HEK293T (cell line): ENCODE results near the gene TENT5A.

Experiments
- CTCF ChIA-PET: fragments of 350-600 bp; formaldehyde crosslinking; extraction: SDS; loops from one replicate; lab custom pipeline; 2021; ENCODE audit warnings: antibody characterized with exemption, inconsistent platforms; lab: Yijun Ruan, JAX
- POLR2A ChIA-PET: fragments of 350-600 bp; formaldehyde crosslinking; extraction: SDS; loops from one replicate; lab custom pipeline; 2020; ENCODE audit warnings: antibody characterized with exemption, inconsistent platforms; lab: Yijun Ruan, JAX
- DNase-seq: peaks from one replicate; pipeline ENCODE4 v3.0.0; 2012; ENCODE audit warnings: mixed read lengths; ENCODE audit errors: extremely low spot score
- ARNT ChIP-seq: fragments of 450-650 bp; IDR thresholded peaks from 2 replicates; pipeline ENCODE4 v1.6.1; 2017; ENCODE audit warnings: mild to moderate bottlenecking
- BHLHE40 ChIP-seq: fragments of 450-650 bp; IDR thresholded peaks from 2 replicates; pipeline ENCODE4 v1.6.1; 2016; ENCODE audit warnings: mild to moderate bottlenecking, moderate library complexity, borderline replicate concordance
- CTBP1 ChIP-seq: fragments of 450-650 bp; IDR thresholded peaks from 2 replicates; pipeline ENCODE4 v1.6.1; 2016; ENCODE audit warnings: borderline replicate concordance
- ELF4 ChIP-seq: fragments of 450-650 bp; IDR thresholded peaks from 2 replicates; pipeline ENCODE4 v1.6.1; 2017; ENCODE audit warnings: antibody characterized with exemption
- FOXA1 ChIP-seq: fragments of 450-650 bp; IDR thresholded peaks from 2 replicates; pipeline ENCODE4 v1.6.1; 2016; ENCODE audit warnings: mild to moderate bottlenecking
- FOXK2 ChIP-seq: fragments of 450-650 bp; IDR thresholded peaks from 2 replicates; pipeline ENCODE4 v1.6.1; 2016; ENCODE audit warnings: mild to moderate bottlenecking
- FOXM1 ChIP-seq: fragments of 450-650 bp; IDR thresholded peaks from 2 replicates; pipeline ENCODE4 v1.6.1; 2017; ENCODE audit warnings: mild to moderate bottlenecking, borderline replicate concordance
- HDGF ChIP-seq: fragments of 450-650 bp; IDR thresholded peaks from 2 replicates; pipeline ENCODE4 v1.6.1; 2017; ENCODE audit warnings: antibody characterized with exemption, borderline replicate concordance
- L3MBTL2 ChIP-seq: fragments of 450-650 bp; conservative IDR thresholded peaks from 2 replicates; pipeline ENCODE4 v1.6.1; 2016; ENCODE audit warnings: mild to moderate bottlenecking
- LEF1 ChIP-seq: fragments of 450-650 bp; IDR thresholded peaks from 2 replicates; pipeline ENCODE4 v1.6.1; 2017; ENCODE audit warnings: mild to moderate bottlenecking, borderline replicate concordance
- NFRKB ChIP-seq: fragments of 450-650 bp; IDR thresholded peaks from 2 replicates; pipeline ENCODE4 v1.6.1; 2016; ENCODE audit warnings: mild to moderate bottlenecking, moderate library complexity
- SP1 ChIP-seq: fragments of 450-650 bp; IDR thresholded peaks from 2 replicates; pipeline ENCODE4 v1.6.1; 2017
- SUZ12 ChIP-seq: fragments of 450-650 bp; IDR thresholded peaks from 2 replicates; pipeline ENCODE4 v1.6.1; 2016; ENCODE audit warnings: mild to moderate bottlenecking
- TARDBP ChIP-seq: fragments of 450-650 bp; IDR thresholded peaks from 2 replicates; pipeline ENCODE4 v1.6.1; 2016
- ZNF384 ChIP-seq: fragments of 450-650 bp; IDR thresholded peaks from 2 replicates; pipeline ENCODE4 v1.6.1; 2016
- TF ChIP-seq, protein P1 (sequence below): fragments of 450-650 bp; IDR thresholded peaks from 2 replicates; pipeline ENCODE4 v1.6.1; 2016

The TENT5A gene

DNA sequence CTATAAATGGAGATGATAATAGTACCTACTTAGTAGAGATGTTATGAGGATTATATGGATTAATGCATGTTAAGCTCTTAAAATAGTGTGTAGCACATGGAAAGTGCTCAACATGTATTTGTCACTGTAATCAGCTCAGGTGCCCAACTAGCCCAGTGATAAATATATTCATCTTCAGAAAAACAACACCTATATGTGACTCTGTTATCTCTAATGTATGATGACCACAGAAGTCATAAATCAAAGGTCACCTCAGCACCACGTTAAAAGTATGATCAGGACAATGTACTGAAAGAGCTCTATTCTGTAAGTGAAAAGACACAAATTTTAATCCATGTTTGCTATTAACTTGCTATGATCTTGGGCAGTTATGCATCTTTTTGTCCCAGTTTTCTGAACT is 36.8 kb upstream of the TENT5A start:
- TF ChIP-seq NFRKB: no peak
- TF ChIP-seq ELF4: no peak
- TF ChIP-seq HDGF: no peak
- TF ChIP-seq SUZ12: no peak
- no peak for TF ChIP-seq LEF1
- no peak for TF ChIP-seq L3MBTL2
- no peak for TF ChIP-seq FOXM1
- TF ChIP-seq FOXA1: no peak
- no peak for TF ChIP-seq FOXK2
- no peak for TF ChIP-seq ZNF384
- no peak for DNase-seq
- ChIA-PET POLR2A (no interaction called here), CTCF (no interaction called here)

DNA sequence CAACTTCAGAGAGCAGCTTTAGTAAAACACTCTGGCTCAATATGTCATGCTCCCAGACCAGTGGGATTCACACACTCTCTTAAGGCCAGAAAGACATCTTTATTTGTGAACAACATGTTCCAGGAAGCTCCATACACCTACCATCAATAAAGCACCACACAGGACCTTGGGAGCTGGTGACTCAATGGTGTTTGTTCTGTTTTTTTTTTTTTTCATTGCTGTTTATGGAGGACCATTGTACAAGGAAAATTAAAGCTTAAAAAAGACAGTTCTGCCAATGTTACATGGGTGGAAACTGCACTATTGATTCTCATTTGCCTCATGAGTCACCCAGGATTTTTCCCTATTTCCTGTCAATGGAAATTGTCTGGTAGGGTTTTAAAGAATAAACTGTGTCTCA is 36.3 kb upstream of the TENT5A start:
- ChIA-PET POLR2A (no interaction called here), CTCF (no interaction called here)
- TF ChIP-seq ELF4: no peak
- no peak for TF ChIP-seq SP1
- no peak for TF ChIP-seq HDGF
- TF ChIP-seq FOXA1: no peak
- TF ChIP-seq LEF1: no peak
- no peak for TF ChIP-seq BHLHE40
- no peak for TF ChIP-seq ARNT
- TF ChIP-seq FOXM1: no peak
- no peak for TF ChIP-seq CTBP1
- TF ChIP-seq SUZ12: no peak
- no peak for DNase-seq

DNA sequence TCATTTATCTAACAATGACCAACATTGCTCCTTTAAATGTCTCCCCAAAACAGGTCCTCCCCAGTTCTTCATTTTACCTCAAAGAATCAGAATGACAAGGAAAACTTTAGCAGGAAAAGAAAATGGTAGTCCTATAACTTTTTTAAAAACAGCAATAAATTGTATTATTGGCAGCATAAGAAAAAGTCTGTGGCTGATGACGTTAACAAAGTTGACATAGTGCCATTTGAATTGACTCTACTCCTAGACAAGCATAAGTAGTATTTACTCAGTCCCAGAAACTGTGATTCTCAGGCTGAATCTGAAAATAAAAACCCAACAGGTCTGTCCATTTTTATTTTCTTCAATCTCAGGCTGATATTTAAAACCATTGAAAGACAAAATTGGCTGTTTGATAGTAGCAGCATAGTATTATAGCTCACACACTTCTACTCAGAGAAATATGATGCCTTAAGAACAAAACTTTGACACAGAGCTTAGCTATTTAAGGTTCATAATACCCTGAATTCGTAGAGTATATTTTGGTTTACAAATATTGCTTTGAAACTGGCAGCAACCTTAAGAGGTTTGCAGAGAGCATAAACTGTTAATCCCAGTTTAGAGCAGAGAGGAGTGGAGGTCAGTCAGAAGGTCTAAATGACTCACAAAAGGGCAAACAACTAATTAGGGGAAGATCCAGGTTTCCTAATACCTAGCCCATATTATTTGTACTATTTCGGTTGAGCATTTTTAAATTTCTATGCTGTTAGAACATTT is 35.0 kb upstream of the TENT5A start:
- no peak for DNase-seq
- ChIA-PET CTCF (no interaction called here), POLR2A (no interaction called here)
- TF ChIP-seq HDGF: no peak
- no peak for TF ChIP-seq TARDBP
- TF ChIP-seq ARNT: no peak
- no peak for TF ChIP-seq FOXA1
- no peak for TF ChIP-seq ZNF384
- no peak for TF ChIP-seq NFRKB
- TF ChIP-seq FOXK2: no peak
- no peak for TF ChIP-seq FOXM1
- TF ChIP-seq, protein P1, sequence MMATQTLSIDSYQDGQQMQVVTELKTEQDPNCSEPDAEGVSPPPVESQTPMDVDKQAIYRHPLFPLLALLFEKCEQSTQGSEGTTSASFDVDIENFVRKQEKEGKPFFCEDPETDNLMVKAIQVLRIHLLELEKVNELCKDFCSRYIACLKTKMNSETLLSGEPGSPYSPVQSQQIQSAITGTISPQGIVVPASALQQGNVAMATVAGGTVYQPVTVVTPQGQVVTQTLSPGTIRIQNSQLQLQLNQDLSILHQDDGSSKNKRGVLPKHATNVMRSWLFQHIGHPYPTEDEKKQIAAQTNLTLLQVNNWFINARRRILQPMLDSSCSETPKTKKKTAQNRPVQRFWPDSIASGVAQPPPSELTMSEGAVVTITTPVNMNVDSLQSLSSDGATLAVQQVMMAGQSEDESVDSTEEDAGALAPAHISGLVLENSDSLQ: no peak
- no peak for TF ChIP-seq L3MBTL2
- TF ChIP-seq CTBP1: no peak

DNA sequence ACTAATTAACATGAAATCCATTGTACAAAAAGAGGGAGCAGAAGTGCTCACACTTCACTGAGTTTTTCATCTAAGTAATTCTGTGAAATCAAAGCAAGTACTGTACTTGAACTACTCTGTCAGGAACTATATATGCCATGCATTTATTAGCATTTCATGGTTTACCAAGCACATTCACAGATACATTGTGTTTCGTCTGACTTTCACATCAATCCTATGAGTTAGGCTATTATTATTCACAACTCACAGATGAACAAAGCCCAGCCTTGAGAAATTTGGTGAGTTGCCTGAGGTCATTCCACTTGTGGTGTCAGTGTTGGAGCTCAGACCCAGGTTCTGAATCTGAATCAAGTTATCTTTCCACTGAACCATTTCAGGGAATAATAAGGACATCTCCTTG is 33.7 kb upstream of the TENT5A start:
- POLR2A ChIA-PET: interaction anchor here (0.6 kb wide), 1 partner anchor 135 kb away, joined by 4 read pairs; no protein-coding TSS in a partner anchor
- CTCF ChIA-PET: no interaction called here
- DNase-seq: no peak
- TF ChIP-seq, protein P1: no peak
- TF ChIP-seq LEF1 (no peak), SUZ12 (no peak), BHLHE40 (no peak), L3MBTL2 (no peak), ELF4 (no peak), FOXK2 (no peak), NFRKB (no peak), ARNT (no peak), TARDBP (no peak), HDGF (no peak), CTBP1 (no peak), ZNF384 (no peak)

DNA sequence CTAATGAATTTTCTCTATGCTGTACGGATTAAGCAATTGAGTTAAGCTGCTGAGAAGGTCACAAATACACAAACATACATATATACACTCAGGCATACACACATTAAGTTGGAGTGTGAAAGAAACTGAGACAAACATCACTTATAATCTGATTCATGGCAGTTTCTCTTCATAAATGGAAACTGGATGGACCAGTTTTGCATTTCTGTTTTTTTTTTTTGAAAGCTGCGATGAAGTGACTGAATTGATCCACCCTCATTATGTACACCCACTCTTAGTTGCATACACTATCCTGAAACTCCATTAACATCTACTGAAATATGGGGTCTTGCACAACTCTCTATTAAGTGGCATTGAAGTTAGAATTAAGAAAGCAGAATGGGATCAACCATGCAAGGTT is 32.9 kb upstream of the TENT5A start:
- DNase-seq: no peak
- TF ChIP-seq FOXA1: no peak
- TF ChIP-seq FOXK2: no peak
- no peak for TF ChIP-seq HDGF
- no peak for TF ChIP-seq SUZ12
- no peak for TF ChIP-seq L3MBTL2
- CTCF ChIA-PET: no interaction called here
- POLR2A ChIA-PET: no interaction called here

DNA sequence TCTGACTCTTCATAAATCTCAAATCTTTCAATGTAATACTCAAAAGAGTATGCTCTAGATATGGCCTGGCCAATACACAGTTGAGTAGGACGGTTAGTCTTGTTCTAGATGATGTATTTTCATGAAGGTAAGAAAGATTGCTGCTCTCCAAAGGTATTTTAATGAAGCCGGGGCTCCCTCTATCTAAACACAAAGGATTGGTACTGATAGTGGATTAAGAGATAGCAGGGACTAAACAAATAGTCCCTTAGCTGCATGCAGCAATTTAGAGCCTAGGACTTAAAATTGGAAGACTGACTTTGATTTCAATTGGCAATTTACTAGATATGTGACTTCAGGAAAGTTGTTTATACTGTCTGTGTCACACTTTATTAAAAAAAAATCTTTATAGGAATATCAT is 31.4 kb upstream of the TENT5A start:
- DNase-seq: no peak
- ChIA-PET CTCF (no interaction called here), POLR2A (no interaction called here)
- TF ChIP-seq FOXA1: no peak
- TF ChIP-seq CTBP1: no peak
- TF ChIP-seq ELF4: no peak
- no peak for TF ChIP-seq SP1
- TF ChIP-seq BHLHE40: no peak
- TF ChIP-seq FOXM1: no peak
- no peak for TF ChIP-seq HDGF
- no peak for TF ChIP-seq ARNT
- TF ChIP-seq FOXK2: no peak
- TF ChIP-seq SUZ12: no peak
- no peak for TF ChIP-seq ZNF384

DNA sequence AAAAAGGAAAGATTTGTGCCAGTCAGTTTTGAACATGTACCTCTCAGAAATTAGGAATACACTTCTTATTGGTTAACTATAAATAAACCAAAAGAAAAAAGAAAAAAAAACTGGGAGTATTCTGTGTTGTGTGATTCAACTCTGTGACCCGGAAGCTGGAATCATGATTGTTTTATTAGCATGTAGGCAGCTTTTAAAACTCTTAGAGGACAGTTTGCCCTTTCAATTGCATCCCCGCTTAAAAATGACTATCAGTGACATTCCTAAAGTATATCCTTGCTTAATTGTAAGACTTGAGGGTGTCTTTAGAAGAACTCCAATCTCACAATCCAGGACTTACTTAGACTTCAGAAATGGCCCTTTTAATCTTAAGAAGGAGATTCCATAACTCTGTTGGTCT is 29.1 kb upstream of the TENT5A start:
- no peak for TF ChIP-seq FOXM1
- no peak for TF ChIP-seq L3MBTL2
- no peak for TF ChIP-seq ELF4
- no peak for TF ChIP-seq TARDBP
- ChIA-PET POLR2A (interaction anchor here (1.2 kb wide), 1 partner anchor 30 kb away, joined by 4 read pairs; no protein-coding TSS in a partner anchor), CTCF (no interaction called here)
- DNase-seq: no peak
